CD4-positive, CD25-positive, alpha-beta regulatory T cell (primary cell): ENCODE measurements around the gene MTFMT. TPM values are rescaled to one million over a fixed set of nuclear protein-coding genes. Genes with fewer than 3 reads are reported as not detected.

Source experiments
- ATAC-seq, 2 donors: fragments of 150-1000 bp; cut with Tn5 transposase; one replicate each; pipeline ENCODE4 v1.10.0; 2021; ENCODE audit warnings: low read depth in 2 of 2, moderate number of reproducible peaks in 2 of 2, moderate library complexity in 1 of 2
- DNase-seq, 3 donors: peaks; one replicate each; pipeline versions ENCODE4 v3.0.0 to v3.0.0-alpha.2; 2012 to 2022; ENCODE audit warnings: mixed read lengths in 1 of 3
- H3K27ac ChIP-seq: one replicate; pipeline ENCODE4 v1.7.0; 2013; ENCODE audit warnings: mild to moderate bottlenecking, low read length; ENCODE audit not compliant: insufficient read depth, poor library complexity, severe bottlenecking
- H3K27me3 ChIP-seq: one replicate; pipeline ENCODE4 v1.7.0; 2013; ENCODE audit warnings: low read length; ENCODE audit not compliant: control insufficient read depth, insufficient read depth
- H3K36me3 ChIP-seq: one replicate; pipeline ENCODE4 v1.7.0; 2013; ENCODE audit warnings: mild to moderate bottlenecking, low read length, moderate library complexity; ENCODE audit not compliant: control insufficient read depth, insufficient read depth
- H3K4me1 ChIP-seq: 2 replicates; pipeline ENCODE4 v1.7.0; 2013; ENCODE audit warnings: mild to moderate bottlenecking, low read length; ENCODE audit not compliant: insufficient read depth, control insufficient read depth, poor library complexity, severe bottlenecking
- H3K4me3 ChIP-seq: one replicate; pipeline ENCODE4 v1.7.0; 2013; ENCODE audit warnings: low read depth, mild to moderate bottlenecking, low read length, moderate library complexity
- H3K9me3 ChIP-seq, 2 experiments: 1 replicate in 1 of 2; 2 replicates in 1 of 2; pipeline ENCODE4 v1.7.0; 2013; ENCODE audit warnings: low read length in 2 of 2, mild to moderate bottlenecking in 1 of 2, moderate library complexity in 1 of 2; ENCODE audit not compliant: control insufficient read depth in 2 of 2
- H3K27ac Mint-ChIP-seq, 3 donors: one replicate each; pipeline ENCODE4 v1.8.0; 2020 to 2022; ENCODE audit warnings: mild to moderate bottlenecking in 3 of 3, mixed read lengths in 3 of 3, moderate library complexity in 2 of 3
- H3K27me3 Mint-ChIP-seq: one replicate; pipeline ENCODE4 v1.8.0; 2022; ENCODE audit warnings: mild to moderate bottlenecking, mixed read lengths
- H3K36me3 Mint-ChIP-seq: one replicate; pipeline ENCODE4 v1.8.0; 2020; ENCODE audit warnings: mixed read lengths
- H3K4me1 Mint-ChIP-seq, 4 donors: one replicate each; pipeline ENCODE4 v1.8.0; 2020 to 2022; ENCODE audit warnings: mixed read lengths in 4 of 4, mild to moderate bottlenecking in 1 of 4
- H3K4me3 Mint-ChIP-seq, 4 donors: one replicate each; pipeline ENCODE4 v1.8.0; 2020 to 2022; ENCODE audit warnings: mild to moderate bottlenecking in 4 of 4, mixed read lengths in 4 of 4, moderate library complexity in 3 of 4
- H3K9me3 Mint-ChIP-seq, 7 donors: one replicate each; pipeline ENCODE4 v1.8.0; 2020 to 2022; ENCODE audit warnings: mixed read lengths in 7 of 7, mild to moderate bottlenecking in 3 of 7, moderate library complexity in 2 of 7
- polyA plus RNA-seq, 4 donors: library from polyadenylated mRNA; unstranded; fragments of 300-500 nt; fragmentation: Illumina TruSeq; gene quantifications; one replicate each; pipeline ENCODE4 v1.2.3, GENCODE V29; 2021
- total RNA-seq: library from RNA; stranded (reverse); gene quantifications from one replicate; pipeline ENCODE4 v1.2.3, GENCODE V29; 2022

The MTFMT gene
- total and polyA plus RNA-seq, 5 donors from 2014 or later = 6.1 to 26.9 (median 18.7) TPM

DNA sequence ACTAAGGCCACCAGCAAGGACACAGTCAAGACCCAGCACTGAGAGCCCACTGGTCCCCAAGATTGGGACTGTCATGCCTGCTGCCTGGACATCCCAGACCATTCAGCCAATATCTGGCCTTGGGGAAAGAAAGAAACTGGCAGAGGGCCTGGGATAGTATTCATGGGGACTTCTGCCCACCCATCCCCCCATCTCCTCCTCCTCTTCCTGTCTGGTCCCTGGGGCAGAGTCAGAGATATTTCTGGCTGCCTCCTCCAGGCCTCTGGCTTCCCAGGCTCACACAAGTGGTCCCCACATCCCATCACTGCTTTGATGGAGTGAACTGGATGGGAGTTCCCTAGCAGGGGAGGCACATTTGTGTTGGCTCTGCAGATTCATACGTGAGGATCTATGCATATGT, 42.6 kb upstream of the MTFMT start:
- Histone ChIP-seq H3K36me3 (no peaks in the 10 kb centered on the region), H3K9me3 (no peaks in the 10 kb centered on the region), H3K27me3 (no peaks in the 10 kb centered on the region), H3K27ac (no peak overlapping the region), H3K4me1 (no peaks in the 10 kb centered on the region), H3K4me3 (no peak overlapping the region)
- Mint-ChIP-seq H3K27ac (no peak overlapping the region), H3K27me3 (peaks cover 20% of the 10 kb centered on the region), H3K4me3 (no peak overlapping the region), H3K4me1 (peaks cover 0 to 11% (median 0%) of the 10 kb centered on the region in 4 donors), H3K36me3 (no peaks in the 10 kb centered on the region), H3K9me3 (no peaks in the 10 kb centered on the region)
- ATAC-seq (no peak), DNase-seq (no peak)

- Histone ChIP-seq H3K36me3 (no peaks in the 10 kb centered on the region), H3K27ac (no peak overlapping the region), H3K4me1 (no peaks in the 10 kb centered on the region), H3K4me3 (no peak overlapping the region), H3K27me3 (peaks cover 5% of the 10 kb centered on the region), H3K9me3 (no peaks in the 10 kb centered on the region)
- no peak for DNase-seq
- H3K4me1 Mint-ChIP-seq = peaks cover 0 to 12% (median 0%) of the 10 kb centered on the region in 4 donors
- no peaks in the 10 kb centered on the region for H3K36me3 Mint-ChIP-seq
- H3K9me3 Mint-ChIP-seq = no peaks in the 10 kb centered on the region
- peaks cover 25% of the 10 kb centered on the region for H3K27me3 Mint-ChIP-seq
- no peak for ATAC-seq
- no peak overlapping the region for H3K4me3 Mint-ChIP-seq
- H3K27ac Mint-ChIP-seq = no peak overlapping the region
These were observed 42.0 kb upstream of the MTFMT start for GRCh38 chr15:65071381-65071811.

- Mint-ChIP-seq H3K27me3 (peaks cover 30% of the 10 kb centered on the region), H3K27ac (no peak overlapping the region), H3K36me3 (no peaks in the 10 kb centered on the region), H3K4me1 (peaks cover 0 to 12% (median 0%) of the 10 kb centered on the region in 4 donors), H3K4me3 (no peak overlapping the region), H3K9me3 (no peaks in the 10 kb centered on the region)
- Histone ChIP-seq H3K9me3 (no peaks in the 10 kb centered on the region), H3K27me3 (peaks cover 13% of the 10 kb centered on the region), H3K4me1 (no peaks in the 10 kb centered on the region), H3K27ac (no peak overlapping the region), H3K4me3 (no peak overlapping the region), H3K36me3 (no peaks in the 10 kb centered on the region)
- DNase-seq (no peak), ATAC-seq (no peak)
These were observed 40.5 kb upstream of the MTFMT start for GRCh38 chr15:65069779-65070546.

DNA sequence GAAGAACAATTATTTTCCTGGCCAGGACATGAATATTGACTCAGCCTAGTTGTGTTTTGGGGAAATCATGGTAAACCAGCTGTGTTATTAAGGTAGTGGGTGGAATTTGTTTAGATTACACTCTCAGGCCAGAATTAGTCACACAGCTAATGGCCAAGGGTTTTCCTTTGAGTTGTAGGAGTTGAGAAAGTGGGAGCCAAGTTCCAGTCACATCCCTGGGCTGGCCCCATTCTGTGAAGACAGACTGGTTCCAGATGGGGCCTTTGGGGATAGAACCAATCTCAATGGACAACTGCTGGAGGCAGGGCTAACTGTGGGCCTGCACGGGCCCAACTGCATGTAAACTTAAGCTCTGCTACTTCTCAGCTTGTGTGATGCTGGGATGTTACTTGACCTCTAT, 39.7 kb upstream of the MTFMT start:
- ATAC-seq (no peak), DNase-seq (no peak)
- H3K27me3 ChIP-seq = peaks cover 14% of the 10 kb centered on the region
- no peak overlapping the region for H3K4me3 ChIP-seq
- Mint-ChIP-seq H3K4me3 (no peak overlapping the region), H3K36me3 (no peaks in the 10 kb centered on the region), H3K27ac (no peak overlapping the region), H3K4me1 (peaks cover 0 to 12% (median 0%) of the 10 kb centered on the region in 4 donors), H3K9me3 (no peaks in the 10 kb centered on the region), H3K27me3 (peaks cover 36% of the 10 kb centered on the region)
- no peaks in the 10 kb centered on the region for H3K36me3 ChIP-seq
- H3K9me3 ChIP-seq = no peaks in the 10 kb centered on the region
- H3K4me1 ChIP-seq = no peaks in the 10 kb centered on the region
- no peak overlapping the region for H3K27ac ChIP-seq

GRCh38 chr15:65068403-65068788, 39.0 kb upstream of the MTFMT start:
- Mint-ChIP-seq H3K4me1 (peaks cover 0 to 12% (median 0%) of the 10 kb centered on the region in 4 donors), H3K9me3 (no peaks in the 10 kb centered on the region), H3K36me3 (no peaks in the 10 kb centered on the region), H3K27ac (no peak overlapping the region), H3K27me3 (peaks cover 38% of the 10 kb centered on the region), H3K4me3 (peak overlapping the region in 2 of 4 donors; percentile 35 to 56)
- H3K4me1 ChIP-seq = no peaks in the 10 kb centered on the region
- no peaks in the 10 kb centered on the region for H3K9me3 ChIP-seq
- ATAC-seq = no peak
- no peak overlapping the region for H3K27ac ChIP-seq
- no peak for DNase-seq
- H3K36me3 ChIP-seq = no peaks in the 10 kb centered on the region
- peaks cover 14% of the 10 kb centered on the region for H3K27me3 ChIP-seq
- H3K4me3 ChIP-seq = no peak overlapping the region

- Histone ChIP-seq H3K4me1 (no peaks in the 10 kb centered on the region), H3K4me3 (no peak within 1 kb of the TSS), H3K9me3 (no peaks in the 10 kb centered on the region), H3K36me3 (no peaks in the 10 kb centered on the region), H3K27ac (no peak within 1 kb of the TSS), H3K27me3 (peaks cover 14% of the 10 kb centered on the region)
- peaks cover 41% of the 10 kb centered on the region for H3K27me3 Mint-ChIP-seq
- peaks cover 0 to 12% (median 0%) of the 10 kb centered on the region in 4 donors for H3K4me1 Mint-ChIP-seq
- ATAC-seq (no peak), DNase-seq (no peak)
- peak within 1 kb of the TSS in 2 of 4 donors; percentile 56 to 69 for H3K4me3 Mint-ChIP-seq
- H3K36me3 Mint-ChIP-seq = no peaks in the 10 kb centered on the region
- H3K27ac Mint-ChIP-seq = no peak within 1 kb of the TSS
- no peaks in the 10 kb centered on the region for H3K9me3 Mint-ChIP-seq
These were observed 38.4 kb upstream of the MTFMT start, which contains the start of gene RASL12 for GRCh38 chr15:65067645-65068402. TSS of gene RASL12 (minus strand) at chr15:65067991. CDS start at chr15:65067835, 156 bp downstream.

- Mint-ChIP-seq H3K4me1 (peaks cover 0 to 12% (median 0%) of the 10 kb centered on the region in 4 donors), H3K27ac (no peak overlapping the region), H3K4me3 (peak overlapping the region in 1 of 4 donors; percentile 69), H3K27me3 (peaks cover 43% of the 10 kb centered on the region), H3K9me3 (no peaks in the 10 kb centered on the region), H3K36me3 (no peaks in the 10 kb centered on the region)
- Histone ChIP-seq H3K9me3 (no peaks in the 10 kb centered on the region), H3K4me1 (no peaks in the 10 kb centered on the region), H3K36me3 (no peaks in the 10 kb centered on the region), H3K27me3 (peaks cover 14% of the 10 kb centered on the region), H3K4me3 (no peak overlapping the region), H3K27ac (no peak overlapping the region)
- DNase-seq (no peak), ATAC-seq (no peak)
These were observed 37.8 kb upstream of the MTFMT start for GRCh38 chr15:65067317-65067644.
